MM.1S (cell line): ENCODE data around the gene KLHL36.

Experiments used
- DNase-seq: peaks from one replicate; pipeline ENCODE4 v3.0.0-alpha.2; 2015
- H2AFZ ChIP-seq: fragments of 300-600 bp; sonication (generic); 2 replicates; pipeline ENCODE4 v1.6.0; 2016; ENCODE audit warnings: antibody characterized with exemption, low read length
- H3F3A ChIP-seq: fragments of 300-600 bp; sonication (generic); 2 replicates; pipeline ENCODE4 v1.6.1; 2016; ENCODE audit warnings: mild to moderate bottlenecking, antibody characterized with exemption, low read length, moderate library complexity, mixed read lengths; ENCODE audit not compliant: insufficient read depth
- H3K27ac ChIP-seq: fragments of 300-600 bp; sonication (generic); 2 replicates; pipeline ENCODE4 v1.5.1; 2016; ENCODE audit warnings: mild to moderate bottlenecking, low read length
- H3K27me3 ChIP-seq: fragments of 300-600 bp; sonication (generic); replicated peaks from 2 replicates; pipeline ENCODE4 v1.6.0; 2016; ENCODE audit warnings: low read length; ENCODE audit not compliant: insufficient read depth
- H3K36me3 ChIP-seq: fragments of 300-600 bp; sonication (generic); replicated peaks from 2 replicates; pipeline ENCODE4 v1.6.1; 2016; ENCODE audit warnings: mild to moderate bottlenecking, low read length, mixed read lengths; ENCODE audit not compliant: insufficient read depth
- H3K4me1 ChIP-seq: fragments of 300-600 bp; sonication (generic); 2 replicates; pipeline ENCODE4 v1.6.1; 2016; ENCODE audit warnings: low read length, mixed read lengths
- H3K4me2 ChIP-seq: fragments of 300-600 bp; sonication (generic); 2 replicates; pipeline ENCODE4 v1.6.0; 2016; ENCODE audit warnings: low read depth, low read length
- H3K4me3 ChIP-seq: fragments of 300-600 bp; sonication (generic); 2 replicates; pipeline ENCODE4 v1.5.1; 2016; ENCODE audit warnings: low read length, mixed read lengths
- H3K79me2 ChIP-seq: fragments of 300-600 bp; sonication (generic); 2 replicates; pipeline ENCODE4 v1.6.1; 2016; ENCODE audit warnings: mixed run types, low read length, mixed read lengths
- H3K9ac ChIP-seq: fragments of 300-600 bp; sonication (generic); 2 replicates; pipeline ENCODE4 v1.6.1; 2016; ENCODE audit warnings: low read length, mixed read lengths
- H3K9me2 ChIP-seq: fragments of 300-600 bp; sonication (generic); replicated peaks from 2 replicates; pipeline ENCODE4 v1.6.1; 2016; ENCODE audit warnings: mild to moderate bottlenecking, low read length, mixed read lengths; ENCODE audit not compliant: insufficient read depth
- H3K9me3 ChIP-seq: fragments of 300-600 bp; sonication (generic); replicated peaks from 2 replicates; pipeline ENCODE4 v1.6.1; 2016; ENCODE audit warnings: mild to moderate bottlenecking, low read length, mixed read lengths; ENCODE audit not compliant: insufficient read depth
- H4K20me1 ChIP-seq: fragments of 300-600 bp; sonication (generic); 2 replicates; pipeline ENCODE4 v1.6.1; 2016; ENCODE audit warnings: mild to moderate bottlenecking, low read length, moderate library complexity, mixed read lengths; ENCODE audit not compliant: insufficient read depth
- EZH2 ChIP-seq: fragments of 300-600 bp; sonication (generic); optimal IDR thresholded peaks from 2 replicates; pipeline ENCODE3; 2017; ENCODE audit warnings: low read depth, mild to moderate bottlenecking, antibody characterized with exemption, low read length, mixed read lengths
- EZH2phosphoT487 ChIP-seq: fragments of 300-600 bp; sonication (generic); IDR thresholded peaks from 2 replicates; pipeline ENCODE4 v1.6.1; 2018; ENCODE audit warnings: antibody characterized with exemption, low read length
- TF ChIP-seq, protein P1 (sequence below): fragments of 300-600 bp; sonication (generic); IDR thresholded peaks from 2 replicates; pipeline ENCODE4 v1.5.1; 2016; ENCODE audit warnings: antibody characterized with exemption, low read length, mixed read lengths

KLHL36 gene

GRCh38 chr16:84603140-84603816 is 45.0 kb upstream of the KLHL36 start:
- Histone ChIP-seq H3K27me3 (no peaks in the 10 kb centered on the region), H3K9me3 (no peaks in the 10 kb centered on the region), H3K9me2 (no peaks in the 10 kb centered on the region), H3K4me3 (no peak overlapping the region), H3K4me2 (no peak overlapping the region), H3F3A (no peaks in the 10 kb centered on the region), H3K36me3 (no peaks in the 10 kb centered on the region), H3K9ac (no peak overlapping the region), H2AFZ (no peak overlapping the region), H3K79me2 (no peaks in the 10 kb centered on the region), H3K4me1 (no peaks in the 10 kb centered on the region; the same call in 1 of the 2 replicates), H3K27ac (no peak overlapping the region), H4K20me1 (no peaks in the 10 kb centered on the region)
- no peak for DNase-seq
- TF ChIP-seq EZH2 (no peak), EZH2phosphoT487 (no peak)
- TF ChIP-seq, protein P1, sequence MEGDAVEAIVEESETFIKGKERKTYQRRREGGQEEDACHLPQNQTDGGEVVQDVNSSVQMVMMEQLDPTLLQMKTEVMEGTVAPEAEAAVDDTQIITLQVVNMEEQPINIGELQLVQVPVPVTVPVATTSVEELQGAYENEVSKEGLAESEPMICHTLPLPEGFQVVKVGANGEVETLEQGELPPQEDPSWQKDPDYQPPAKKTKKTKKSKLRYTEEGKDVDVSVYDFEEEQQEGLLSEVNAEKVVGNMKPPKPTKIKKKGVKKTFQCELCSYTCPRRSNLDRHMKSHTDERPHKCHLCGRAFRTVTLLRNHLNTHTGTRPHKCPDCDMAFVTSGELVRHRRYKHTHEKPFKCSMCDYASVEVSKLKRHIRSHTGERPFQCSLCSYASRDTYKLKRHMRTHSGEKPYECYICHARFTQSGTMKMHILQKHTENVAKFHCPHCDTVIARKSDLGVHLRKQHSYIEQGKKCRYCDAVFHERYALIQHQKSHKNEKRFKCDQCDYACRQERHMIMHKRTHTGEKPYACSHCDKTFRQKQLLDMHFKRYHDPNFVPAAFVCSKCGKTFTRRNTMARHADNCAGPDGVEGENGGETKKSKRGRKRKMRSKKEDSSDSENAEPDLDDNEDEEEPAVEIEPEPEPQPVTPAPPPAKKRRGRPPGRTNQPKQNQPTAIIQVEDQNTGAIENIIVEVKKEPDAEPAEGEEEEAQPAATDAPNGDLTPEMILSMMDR = no peak

- Histone ChIP-seq H3K27ac (no peak overlapping the region), H2AFZ (no peak overlapping the region), H3K9ac (no peak overlapping the region), H3K36me3 (no peaks in the 10 kb centered on the region), H4K20me1 (no peaks in the 10 kb centered on the region), H3K4me3 (no peak overlapping the region), H3K27me3 (no peaks in the 10 kb centered on the region), H3K4me1 (no peaks in the 10 kb centered on the region; the same call in 1 of the 2 replicates), H3K9me3 (no peaks in the 10 kb centered on the region), H3K9me2 (no peaks in the 10 kb centered on the region), H3K4me2 (no peak overlapping the region), H3F3A (no peaks in the 10 kb centered on the region), H3K79me2 (no peaks in the 10 kb centered on the region)
- DNase-seq = no peak
- TF ChIP-seq EZH2 (no peak), EZH2phosphoT487 (no peak)
- TF ChIP-seq, protein P1 = no peak
Observed at GRCh38 chr16:84603940-84604339, 44.4 kb upstream of the KLHL36 start.

DNA sequence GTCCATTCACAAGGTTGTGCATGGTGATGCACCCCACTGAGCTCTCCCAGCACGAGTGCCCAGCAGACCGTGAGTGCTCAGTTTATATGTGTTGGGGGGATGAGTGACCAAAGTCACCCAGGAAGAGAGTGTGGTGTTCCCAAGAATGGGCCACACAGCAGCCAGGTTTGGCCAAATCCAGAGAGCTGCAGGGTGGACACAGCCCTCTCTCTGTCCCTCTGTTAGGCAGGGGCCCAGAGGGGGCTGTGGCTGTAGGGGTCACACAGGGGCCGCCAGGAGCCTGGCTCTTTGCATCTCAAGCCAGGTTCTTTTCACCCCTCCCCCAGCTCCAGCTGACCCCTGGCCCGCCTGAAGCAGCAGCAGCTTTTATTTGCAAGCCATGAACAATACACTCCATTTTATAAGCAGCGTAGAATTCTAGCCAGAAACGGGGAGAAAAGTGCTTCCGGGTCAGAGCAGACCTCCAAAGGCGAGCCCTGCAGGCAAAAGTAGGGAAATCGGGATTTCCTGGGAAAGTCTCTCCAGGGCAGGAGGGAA is 43.8 kb upstream of the KLHL36 start:
- Histone ChIP-seq H4K20me1 (no peaks in the 10 kb centered on the region), H3K4me3 (no peak overlapping the region), H3K27me3 (no peaks in the 10 kb centered on the region), H3K9me3 (no peaks in the 10 kb centered on the region), H3K4me1 (no peaks in the 10 kb centered on the region; the same call in 1 of the 2 replicates), H3K27ac (no peak overlapping the region), H2AFZ (no peak overlapping the region), H3K9me2 (no peaks in the 10 kb centered on the region), H3K36me3 (no peaks in the 10 kb centered on the region), H3K79me2 (no peaks in the 10 kb centered on the region), H3K4me2 (no peak overlapping the region), H3K9ac (no peak overlapping the region), H3F3A (no peaks in the 10 kb centered on the region)
- TF ChIP-seq EZH2 (no peak), EZH2phosphoT487 (no peak)
- TF ChIP-seq, protein P1 = no peak
- no peak for DNase-seq
